Measurements from ENCODE around the gene CCDC33.

The CCDC33 gene

GRCh38 chr15:74245342-74245931 is 9.3 kb downstream of the CCDC33 start:
- ATAC-seq, result peak; percentile 33
- TF ChIP-seq CREB5 (CRISPR knock-in tag; IDR thresholded peaks at IDR 0.05; ENCODE audit: low read depth) (no peak), ARNTL (CRISPR knock-in tag; IDR thresholded peaks at IDR 0.05; ENCODE audit: borderline replicate concordance, low read depth) (no peak), ESRRG (CRISPR knock-in tag; IDR thresholded peaks at IDR 0.05) (no peak), TCF4 (CRISPR knock-in tag; IDR thresholded peaks at IDR 0.05; ENCODE audit: borderline replicate concordance) (peak; percentile 54; the same call in 1 of the 2 replicates), PPARA (CRISPR knock-in tag; IDR thresholded peaks at IDR 0.05; ENCODE audit: borderline replicate concordance) (no peak), POU6F1 (CRISPR knock-in tag; IDR thresholded peaks at IDR 0.05; ENCODE audit: borderline replicate concordance, low read depth) (no peak), CSRNP3 (CRISPR knock-in tag; IDR thresholded peaks at IDR 0.05) (no peak), ZNF70 (CRISPR knock-in tag; IDR thresholded peaks at IDR 0.05) (no peak; the same call in 1 of the 2 replicates), GLIS3 (CRISPR knock-in tag; IDR thresholded peaks at IDR 0.05) (no peak), ZC3H10 (CRISPR knock-in tag; IDR thresholded peaks at IDR 0.05) (no peak), OSR1 (CRISPR knock-in tag; IDR thresholded peaks at IDR 0.05) (no peak), RARB (CRISPR knock-in tag; IDR thresholded peaks at IDR 0.05) (no peak), ISL1 (CRISPR knock-in tag; IDR thresholded peaks at IDR 0.05) (no peak), ZFP30 (CRISPR knock-in tag; IDR thresholded peaks at IDR 0.05) (no peak), ZFP3 (CRISPR knock-in tag; IDR thresholded peaks at IDR 0.05) (peak; percentile 94), ZNF8 (CRISPR knock-in tag; IDR thresholded peaks at IDR 0.05) (no peak), TOX (CRISPR knock-in tag; IDR thresholded peaks at IDR 0.05; ENCODE audit: borderline replicate concordance) (no peak), BACH2 (CRISPR knock-in tag; IDR thresholded peaks at IDR 0.05; ENCODE audit: borderline replicate concordance) (no peak), SNAI2 (CRISPR knock-in tag; IDR thresholded peaks at IDR 0.05) (peak; percentile 69; the same call in 1 of the 2 replicates), CSDC2 (CRISPR knock-in tag; IDR thresholded peaks at IDR 0.05) (no peak), ZNF565 (CRISPR knock-in tag; conservative IDR thresholded peaks at IDR 0.05; ENCODE audit: low read depth) (no peak), TSHZ2 (CRISPR knock-in tag; IDR thresholded peaks at IDR 0.05) (no peak), PATZ1 (CRISPR knock-in tag; IDR thresholded peaks at IDR 0.05; ENCODE audit: borderline replicate concordance) (0 out of 2 replicates have a peak, but pooled peaks have one; percentile 23)

- no peak for ATAC-seq
- no peak for TF ChIP-seq POU6F1 (CRISPR knock-in tag; IDR thresholded peaks at IDR 0.05; ENCODE audit: borderline replicate concordance, low read depth)
- TF ChIP-seq ZFP30 (CRISPR knock-in tag; IDR thresholded peaks at IDR 0.05), result no peak
- no peak for TF ChIP-seq RARB (CRISPR knock-in tag; IDR thresholded peaks at IDR 0.05)
- TF ChIP-seq ZNF70 (CRISPR knock-in tag; IDR thresholded peaks at IDR 0.05), result no peak
- no peak for TF ChIP-seq ZNF565 (CRISPR knock-in tag; conservative IDR thresholded peaks at IDR 0.05; ENCODE audit: low read depth)
- no peak for TF ChIP-seq OSR1 (CRISPR knock-in tag; IDR thresholded peaks at IDR 0.05)
- no peak for TF ChIP-seq ARNTL (CRISPR knock-in tag; IDR thresholded peaks at IDR 0.05; ENCODE audit: borderline replicate concordance, low read depth)
- no peak for TF ChIP-seq PPARA (CRISPR knock-in tag; IDR thresholded peaks at IDR 0.05; ENCODE audit: borderline replicate concordance)
- no peak for TF ChIP-seq GLIS3 (CRISPR knock-in tag; IDR thresholded peaks at IDR 0.05)
Observed at GRCh38 chr15:74250266-74250665, 14.1 kb downstream of the CCDC33 start.

All from SK-N-SH treated with all-trans-retinoic acid at 6 μM for 48 hours (cell line).